Measurements from ENCODE around the gene MYO1B. TPM values are rescaled to one million over a fixed set of nuclear protein-coding genes. Genes with fewer than 3 reads are reported as not detected.

Gene MYO1B
- 10 to 100 TPM; 12.9 to 25.6 TPM for polyA plus RNA-seq

GRCh38 chr2:191245046-191245868 is at the start of gene MYO1B:
Gene MYO1B (plus strand): TSS chr2:191245404. CDS start chr2:191276896, 31,492 bp downstream.
- no peaks in the 10 kb centered on the region for H3K27me3 ChIP-seq (ENCODE audit: control insufficient read depth in 1 of 2, insufficient read depth in 2 of 2, low read length in 2 of 2)
- 0% methylated on average over 80 to 112 of the region's 112 CpGs for WGBS, 2 donors
- no peaks in the 10 kb centered on the region for H3K36me3 ChIP-seq (ENCODE audit: control insufficient read depth in 2 of 2, insufficient read depth in 2 of 2, low read length in 1 of 2)
- H3K4me3 ChIP-seq (ENCODE audit: low read depth in 1 of 2, low read length in 2 of 2): peak within 1 kb of the TSS; percentile 60 to 78
- H3K4me1 ChIP-seq (ENCODE audit: control insufficient read depth in 2 of 2, insufficient read depth in 2 of 2, low read length in 1 of 2): no peaks in the 10 kb centered on the region
- H3K9me3 ChIP-seq (ENCODE audit: control insufficient read depth in 2 of 2, insufficient read depth in 1 of 2, low read depth in 1 of 2, low read length in 1 of 2): peaks cover 0 to 2% of the 10 kb centered on the region in 2 donors
- peak within 1 kb of the TSS; percentile 68 to 90 for H3K27ac ChIP-seq (ENCODE audit: low read depth in 2 of 2, low read length in 1 of 2)

- Histone ChIP-seq H3K9me3 (ENCODE audit: control insufficient read depth in 2 of 2, insufficient read depth in 1 of 2, low read depth in 1 of 2, low read length in 1 of 2) (no peaks in the 10 kb centered on the region), H3K4me3 (ENCODE audit: low read depth in 1 of 2, low read length in 2 of 2) (no peak overlapping the region), H3K36me3 (ENCODE audit: control insufficient read depth in 2 of 2, insufficient read depth in 2 of 2, low read length in 1 of 2) (no peaks in the 10 kb centered on the region), H3K27ac (ENCODE audit: low read depth in 2 of 2, low read length in 1 of 2) (no peak overlapping the region), H3K4me1 (ENCODE audit: control insufficient read depth in 2 of 2, insufficient read depth in 2 of 2, low read length in 1 of 2) (no peaks in the 10 kb centered on the region), H3K27me3 (ENCODE audit: control insufficient read depth in 1 of 2, insufficient read depth in 2 of 2, low read length in 2 of 2) (no peaks in the 10 kb centered on the region)
- WGBS, 2 donors: 92 to 97% methylated on average over 3 of the region's 3 CpGs
Measured at GRCh38 chr2:191197096-191197495, 48.1 kb upstream of the MYO1B start.

- no peak overlapping the region for H3K27ac ChIP-seq (ENCODE audit: low read depth in 2 of 2, low read length in 1 of 2)
- no peak overlapping the region for H3K4me3 ChIP-seq (ENCODE audit: low read depth in 1 of 2, low read length in 2 of 2)
- no peaks in the 10 kb centered on the region for H3K27me3 ChIP-seq (ENCODE audit: control insufficient read depth in 1 of 2, insufficient read depth in 2 of 2, low read length in 2 of 2)
- 93 to 94% methylated on average over 4 of the region's 4 CpGs for WGBS, 2 donors
- no peaks in the 10 kb centered on the region for H3K36me3 ChIP-seq (ENCODE audit: control insufficient read depth in 2 of 2, insufficient read depth in 2 of 2, low read length in 1 of 2)
- no peaks in the 10 kb centered on the region for H3K9me3 ChIP-seq (ENCODE audit: control insufficient read depth in 2 of 2, insufficient read depth in 1 of 2, low read depth in 1 of 2, low read length in 1 of 2)
- H3K4me1 ChIP-seq (ENCODE audit: control insufficient read depth in 2 of 2, insufficient read depth in 2 of 2, low read length in 1 of 2): no peaks in the 10 kb centered on the region
Measured at GRCh38 chr2:191198271-191198670, 46.9 kb upstream of the MYO1B start.

DNA sequence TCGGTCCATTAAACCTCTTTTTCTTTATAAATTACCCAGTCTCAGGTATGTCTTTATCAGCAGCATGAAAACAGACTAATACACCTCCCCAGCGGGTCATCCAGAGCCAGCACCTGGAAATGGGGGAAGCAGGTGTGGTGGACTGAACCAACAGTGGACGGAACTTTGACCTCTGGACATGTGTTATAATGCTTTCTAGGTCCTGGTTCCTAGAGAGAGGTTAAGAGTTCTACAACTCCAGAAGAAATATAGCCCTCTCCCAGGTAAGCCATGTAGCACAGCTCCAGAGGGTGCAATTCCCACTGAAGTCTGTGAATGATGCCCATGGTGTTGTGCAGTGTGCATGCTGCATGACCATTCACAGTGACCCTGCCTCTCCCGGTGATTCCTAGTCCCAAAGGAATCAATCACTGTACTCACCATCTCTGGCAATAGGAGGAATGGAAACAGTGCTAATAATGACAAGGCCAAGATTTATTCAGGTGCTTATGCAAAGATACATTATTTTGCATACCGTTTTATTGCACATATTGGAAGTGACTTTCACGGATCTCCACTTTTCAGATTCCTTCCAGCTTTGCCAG is 45.2 kb upstream of the MYO1B start:
- Histone ChIP-seq H3K27ac (ENCODE audit: low read depth in 2 of 2, low read length in 1 of 2) (no peak overlapping the region), H3K9me3 (ENCODE audit: control insufficient read depth in 2 of 2, insufficient read depth in 1 of 2, low read depth in 1 of 2, low read length in 1 of 2) (no peaks in the 10 kb centered on the region), H3K36me3 (ENCODE audit: control insufficient read depth in 2 of 2, insufficient read depth in 2 of 2, low read length in 1 of 2) (no peaks in the 10 kb centered on the region), H3K4me1 (ENCODE audit: control insufficient read depth in 2 of 2, insufficient read depth in 2 of 2, low read length in 1 of 2) (no peaks in the 10 kb centered on the region), H3K4me3 (ENCODE audit: low read depth in 1 of 2, low read length in 2 of 2) (no peak overlapping the region), H3K27me3 (ENCODE audit: control insufficient read depth in 1 of 2, insufficient read depth in 2 of 2, low read length in 2 of 2) (no peaks in the 10 kb centered on the region)
- WGBS, 2 donors: 92 to 93% methylated on average over 6 of the region's 6 CpGs

- Histone ChIP-seq H3K9me3 (ENCODE audit: control insufficient read depth in 2 of 2, insufficient read depth in 1 of 2, low read depth in 1 of 2, low read length in 1 of 2) (no peaks in the 10 kb centered on the region), H3K27me3 (ENCODE audit: control insufficient read depth in 1 of 2, insufficient read depth in 2 of 2, low read length in 2 of 2) (no peaks in the 10 kb centered on the region), H3K4me1 (ENCODE audit: control insufficient read depth in 2 of 2, insufficient read depth in 2 of 2, low read length in 1 of 2) (no peaks in the 10 kb centered on the region), H3K27ac (ENCODE audit: low read depth in 2 of 2, low read length in 1 of 2) (no peak overlapping the region), H3K4me3 (ENCODE audit: low read depth in 1 of 2, low read length in 2 of 2) (no peak overlapping the region), H3K36me3 (ENCODE audit: control insufficient read depth in 2 of 2, insufficient read depth in 2 of 2, low read length in 1 of 2) (no peaks in the 10 kb centered on the region)
- 94 to 100% methylated on average over 1 of the region's 1 CpG for WGBS, 2 donors
Measured at GRCh38 chr2:191200910-191201309, 44.3 kb upstream of the MYO1B start.

DNA sequence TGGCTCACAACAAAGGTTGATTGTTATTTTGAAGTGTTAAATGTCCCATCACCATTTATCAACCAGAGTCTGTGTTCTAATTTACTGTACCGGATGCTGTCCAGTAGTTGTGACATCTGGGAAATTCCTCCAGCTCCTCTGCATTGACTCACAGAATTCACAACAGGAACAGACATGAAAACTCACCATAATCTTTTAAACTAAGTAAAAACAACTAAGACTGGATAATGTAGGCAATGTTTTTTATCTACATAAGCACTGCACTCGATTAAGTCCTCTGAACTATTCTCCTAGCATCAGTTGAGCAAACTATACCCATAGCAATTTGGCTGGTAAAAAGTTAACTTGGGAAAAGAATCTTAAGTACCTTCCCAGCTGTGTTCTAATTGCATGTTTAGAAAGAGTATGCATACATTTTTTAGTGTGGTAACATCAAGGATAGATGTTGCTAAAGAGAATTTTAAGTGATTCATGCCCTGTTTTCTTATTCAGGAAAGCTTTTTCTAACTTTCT is 42.9 kb upstream of the MYO1B start:
- Histone ChIP-seq H3K4me1 (ENCODE audit: control insufficient read depth in 2 of 2, insufficient read depth in 2 of 2, low read length in 1 of 2) (no peaks in the 10 kb centered on the region), H3K27ac (ENCODE audit: low read depth in 2 of 2, low read length in 1 of 2) (no peak overlapping the region), H3K27me3 (ENCODE audit: control insufficient read depth in 1 of 2, insufficient read depth in 2 of 2, low read length in 2 of 2) (no peaks in the 10 kb centered on the region), H3K36me3 (ENCODE audit: control insufficient read depth in 2 of 2, insufficient read depth in 2 of 2, low read length in 1 of 2) (no peaks in the 10 kb centered on the region), H3K4me3 (ENCODE audit: low read depth in 1 of 2, low read length in 2 of 2) (no peak overlapping the region), H3K9me3 (ENCODE audit: control insufficient read depth in 2 of 2, insufficient read depth in 1 of 2, low read depth in 1 of 2, low read length in 1 of 2) (no peaks in the 10 kb centered on the region)
- 20 to 22% methylated on average over 2 of the region's 2 CpGs for WGBS, 2 donors

GRCh38 chr2:191202881-191203397 is 42.3 kb upstream of the MYO1B start:
- Histone ChIP-seq H3K27ac (ENCODE audit: low read depth in 2 of 2, low read length in 1 of 2) (no peak overlapping the region), H3K4me1 (ENCODE audit: control insufficient read depth in 2 of 2, insufficient read depth in 2 of 2, low read length in 1 of 2) (no peaks in the 10 kb centered on the region), H3K27me3 (ENCODE audit: control insufficient read depth in 1 of 2, insufficient read depth in 2 of 2, low read length in 2 of 2) (no peaks in the 10 kb centered on the region), H3K36me3 (ENCODE audit: control insufficient read depth in 2 of 2, insufficient read depth in 2 of 2, low read length in 1 of 2) (no peaks in the 10 kb centered on the region), H3K4me3 (ENCODE audit: low read depth in 1 of 2, low read length in 2 of 2) (no peak overlapping the region), H3K9me3 (ENCODE audit: control insufficient read depth in 2 of 2, insufficient read depth in 1 of 2, low read depth in 1 of 2, low read length in 1 of 2) (no peaks in the 10 kb centered on the region)
- WGBS, 2 donors: 31 to 53% methylated on average over 5 of the region's 5 CpGs

DNA sequence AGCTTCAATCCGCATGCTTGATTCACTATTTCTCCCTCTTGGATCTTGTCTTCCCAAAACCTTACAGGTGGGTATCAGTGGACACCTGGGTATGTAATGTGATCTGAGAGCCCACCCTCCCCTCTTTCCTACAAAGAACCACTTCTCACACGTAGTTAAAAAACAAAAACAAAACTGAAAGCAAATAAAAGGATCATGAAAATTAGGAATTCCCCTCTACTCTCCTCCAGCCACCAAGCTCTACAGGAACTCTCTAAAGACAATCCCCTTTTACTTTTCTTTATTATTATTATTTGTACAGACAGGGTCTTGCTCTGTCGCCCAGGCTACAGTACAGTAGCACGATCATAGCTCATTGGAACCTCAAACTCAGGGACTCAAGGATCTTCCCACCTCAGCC is 40.8 kb upstream of the MYO1B start:
- Histone ChIP-seq H3K9me3 (ENCODE audit: control insufficient read depth in 2 of 2, insufficient read depth in 1 of 2, low read depth in 1 of 2, low read length in 1 of 2) (peaks cover 0 to 2% of the 10 kb centered on the region in 2 donors), H3K4me1 (ENCODE audit: control insufficient read depth in 2 of 2, insufficient read depth in 2 of 2, low read length in 1 of 2) (no peaks in the 10 kb centered on the region), H3K36me3 (ENCODE audit: control insufficient read depth in 2 of 2, insufficient read depth in 2 of 2, low read length in 1 of 2) (no peaks in the 10 kb centered on the region), H3K4me3 (ENCODE audit: low read depth in 1 of 2, low read length in 2 of 2) (no peak overlapping the region), H3K27ac (ENCODE audit: low read depth in 2 of 2, low read length in 1 of 2) (no peak overlapping the region), H3K27me3 (ENCODE audit: control insufficient read depth in 1 of 2, insufficient read depth in 2 of 2, low read length in 2 of 2) (no peaks in the 10 kb centered on the region)
- WGBS, 2 donors: 65 to 70% methylated on average over 4 of the region's 4 CpGs

DNA sequence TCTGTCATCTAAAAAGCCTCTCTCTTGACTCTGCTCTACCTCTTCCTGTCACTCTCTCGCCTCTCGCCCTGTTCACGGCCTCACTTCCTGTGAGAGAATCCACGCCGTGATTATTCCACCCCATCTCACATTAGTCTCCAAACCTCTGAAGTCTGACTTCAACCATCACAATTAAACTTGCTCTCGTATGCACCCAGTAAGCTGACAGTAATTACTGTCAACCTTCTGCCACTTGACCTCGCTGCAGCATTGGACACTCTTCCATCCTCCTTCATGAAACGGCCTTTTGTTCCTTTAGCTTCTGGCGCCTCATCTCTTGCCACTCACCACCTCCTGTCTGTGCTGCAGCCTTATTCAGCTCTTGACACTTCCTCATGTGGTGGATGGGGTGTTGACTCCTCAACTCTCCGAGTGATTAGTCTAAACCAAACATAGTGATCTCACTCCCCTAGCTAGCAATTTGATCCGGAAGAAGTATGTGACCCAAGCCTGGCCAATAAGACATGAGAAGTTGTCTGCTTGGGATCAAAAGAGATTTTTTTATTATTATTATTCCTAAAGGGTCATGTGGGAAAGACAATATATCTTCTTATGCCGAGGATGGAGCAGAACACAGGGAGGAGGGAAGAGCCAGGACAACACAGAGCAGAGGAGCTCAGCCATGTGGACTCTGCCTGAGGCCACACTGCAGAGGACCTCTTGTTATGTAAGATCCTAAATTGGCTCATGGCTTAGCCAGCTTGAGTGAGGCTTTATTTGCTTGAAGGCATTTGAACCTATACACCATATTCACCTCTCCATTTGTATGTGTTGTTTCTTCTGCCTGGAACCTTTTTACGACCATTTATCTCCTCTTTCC is 38.4 kb upstream of the MYO1B start:
- Histone ChIP-seq H3K4me1 (ENCODE audit: control insufficient read depth in 2 of 2, insufficient read depth in 2 of 2, low read length in 1 of 2) (no peaks in the 10 kb centered on the region), H3K9me3 (ENCODE audit: control insufficient read depth in 2 of 2, insufficient read depth in 1 of 2, low read depth in 1 of 2, low read length in 1 of 2) (peaks cover 0 to 2% of the 10 kb centered on the region in 2 donors), H3K27ac (ENCODE audit: low read depth in 2 of 2, low read length in 1 of 2) (no peak overlapping the region), H3K27me3 (ENCODE audit: control insufficient read depth in 1 of 2, insufficient read depth in 2 of 2, low read length in 2 of 2) (no peaks in the 10 kb centered on the region), H3K4me3 (ENCODE audit: low read depth in 1 of 2, low read length in 2 of 2) (no peak overlapping the region), H3K36me3 (ENCODE audit: control insufficient read depth in 2 of 2, insufficient read depth in 2 of 2, low read length in 1 of 2) (no peaks in the 10 kb centered on the region)
- 82 to 88% methylated on average over 13 of the region's 13 CpGs for WGBS, 2 donors
